ENCODE results near the gene NETO2. TPM values are rescaled to one million over a fixed set of nuclear protein-coding genes. Genes with fewer than 3 reads are reported as not detected.

The NETO2 gene
- total and polyA plus RNA-seq, 9 of the 15 experiments (the other 6 are each of a cell fraction or from before 2014, with no cell fraction given): 4.1 to 37.0 (median 22.2) TPM

DNA sequence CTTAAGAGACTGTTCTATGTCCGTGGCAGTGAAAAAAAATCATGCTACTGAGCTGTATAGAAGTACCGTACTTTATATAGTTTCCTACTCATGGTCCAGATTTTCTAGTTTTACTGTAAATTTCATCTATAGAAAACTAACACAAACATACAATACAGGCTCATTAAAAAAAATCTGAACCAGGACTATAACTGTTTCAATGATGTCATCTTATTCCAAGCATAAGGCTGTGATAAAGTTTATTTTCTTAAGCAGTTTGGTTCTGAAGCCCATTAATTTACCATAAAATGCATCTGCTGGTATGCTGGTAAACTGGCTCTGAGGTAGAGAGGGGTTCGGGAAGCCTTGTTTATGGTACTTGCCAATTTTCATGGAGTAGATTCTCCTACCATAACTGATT, 16.7 kb upstream of the NETO2 start (continued):
- TF ChIP-seq, protein P1, sequence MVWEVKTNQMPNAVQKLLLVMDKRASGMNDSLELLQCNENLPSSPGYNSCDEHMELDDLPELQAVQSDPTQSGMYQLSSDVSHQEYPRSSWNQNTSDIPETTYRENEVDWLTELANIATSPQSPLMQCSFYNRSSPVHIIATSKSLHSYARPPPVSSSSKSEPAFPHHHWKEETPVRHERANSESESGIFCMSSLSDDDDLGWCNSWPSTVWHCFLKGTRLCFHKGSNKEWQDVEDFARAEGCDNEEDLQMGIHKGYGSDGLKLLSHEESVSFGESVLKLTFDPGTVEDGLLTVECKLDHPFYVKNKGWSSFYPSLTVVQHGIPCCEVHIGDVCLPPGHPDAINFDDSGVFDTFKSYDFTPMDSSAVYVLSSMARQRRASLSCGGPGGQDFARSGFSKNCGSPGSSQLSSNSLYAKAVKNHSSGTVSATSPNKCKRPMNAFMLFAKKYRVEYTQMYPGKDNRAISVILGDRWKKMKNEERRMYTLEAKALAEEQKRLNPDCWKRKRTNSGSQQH (CRISPR knock-in tag; IDR thresholded peaks at IDR 0.05): no peak
- TF ChIP-seq ZNF444 (CRISPR knock-in tag; IDR thresholded peaks at IDR 0.05): no peak
- TF ChIP-seq TGIF2 (CRISPR knock-in tag; IDR thresholded peaks at IDR 0.05): no peak
- no peak for TF ChIP-seq HLTF (IDR thresholded peaks at IDR 0.05)
- no peak for TF ChIP-seq TAF1 (IDR thresholded peaks at IDR 0.05; ENCODE audit: control insufficient read depth, extremely low read depth, insufficient read depth, low read length, severe bottlenecking)
- no peak for TF ChIP-seq SMC3 (conservative IDR thresholded peaks at IDR 0.05; ENCODE audit: insufficient read depth, low read depth, low read length)

DNA sequence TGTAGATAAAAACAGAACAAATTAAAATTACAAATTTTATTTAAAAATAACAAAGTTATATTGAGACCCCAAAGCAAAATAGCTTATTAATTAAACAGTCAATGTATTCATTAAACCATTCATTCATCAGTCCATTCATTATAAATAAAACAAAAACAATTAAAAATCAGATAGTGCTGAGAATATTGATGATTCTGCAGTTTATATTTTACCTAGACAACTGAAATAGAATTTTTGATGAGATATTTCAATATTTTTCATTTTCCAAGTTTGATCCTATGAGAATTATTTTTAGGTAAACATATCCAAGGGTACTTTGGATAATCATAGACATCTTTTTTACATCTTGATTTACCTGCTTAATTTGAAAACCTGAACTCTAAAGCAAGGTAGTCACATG, 15.2 kb upstream of the NETO2 start:
- CTCF ChIA-PET (ENCODE audit: low intra/inter-chr PET ratio): no interaction called here
- in situ Hi-C loops (cut with MboI): no loop called here

More for the DNA sequence above, 15.2 kb upstream of the NETO2 start:
- FAIRE-seq (no peak), ATAC-seq (no peak), DNase-seq (ENCODE audit: extremely low read depth in 1 of 4, low spot score in 3 of 4) (no peak)
- TF ChIP-seq, protein P2, sequence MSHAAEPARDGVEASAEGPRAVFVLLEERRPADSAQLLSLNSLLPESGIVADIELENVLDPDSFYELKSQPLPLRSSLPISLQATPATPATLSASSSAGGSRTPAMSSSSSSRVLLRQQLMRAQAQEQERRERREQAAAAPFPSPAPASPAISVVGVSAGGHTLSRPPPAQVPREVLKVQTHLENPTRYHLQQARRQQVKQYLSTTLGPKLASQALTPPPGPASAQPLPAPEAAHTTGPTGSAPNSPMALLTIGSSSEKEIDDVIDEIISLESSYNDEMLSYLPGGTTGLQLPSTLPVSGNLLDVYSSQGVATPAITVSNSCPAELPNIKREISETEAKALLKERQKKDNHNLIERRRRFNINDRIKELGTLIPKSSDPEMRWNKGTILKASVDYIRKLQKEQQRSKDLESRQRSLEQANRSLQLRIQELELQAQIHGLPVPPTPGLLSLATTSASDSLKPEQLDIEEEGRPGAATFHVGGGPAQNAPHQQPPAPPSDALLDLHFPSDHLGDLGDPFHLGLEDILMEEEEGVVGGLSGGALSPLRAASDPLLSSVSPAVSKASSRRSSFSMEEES (CRISPR knock-in tag; IDR thresholded peaks at IDR 0.05): peak; percentile 52; the same call in 1 of the 2 replicates
- TF ChIP-seq ARID1B (IDR thresholded peaks at IDR 0.05) (no peak), MAFG (tag; conservative IDR thresholded peaks at IDR 0.05) (peak; percentile 45), MAFF (IDR thresholded peaks at IDR 0.05; ENCODE audit: low read length) (peak; percentile 55; the same call in 1 of the 2 replicates), C11orf30 (IDR thresholded peaks at IDR 0.05; ENCODE audit: low read depth) (peak; percentile 79), SMARCE1 (IDR thresholded peaks at IDR 0.05) (no peak), MAFK (IDR thresholded peaks at IDR 0.05; ENCODE audit: low read length) (peak; percentile 27; the same call in 1 of the 2 replicates), ZNF316 (IDR thresholded peaks at IDR 0.05) (peak; percentile 91)
- TF ChIP-seq, protein P3, sequence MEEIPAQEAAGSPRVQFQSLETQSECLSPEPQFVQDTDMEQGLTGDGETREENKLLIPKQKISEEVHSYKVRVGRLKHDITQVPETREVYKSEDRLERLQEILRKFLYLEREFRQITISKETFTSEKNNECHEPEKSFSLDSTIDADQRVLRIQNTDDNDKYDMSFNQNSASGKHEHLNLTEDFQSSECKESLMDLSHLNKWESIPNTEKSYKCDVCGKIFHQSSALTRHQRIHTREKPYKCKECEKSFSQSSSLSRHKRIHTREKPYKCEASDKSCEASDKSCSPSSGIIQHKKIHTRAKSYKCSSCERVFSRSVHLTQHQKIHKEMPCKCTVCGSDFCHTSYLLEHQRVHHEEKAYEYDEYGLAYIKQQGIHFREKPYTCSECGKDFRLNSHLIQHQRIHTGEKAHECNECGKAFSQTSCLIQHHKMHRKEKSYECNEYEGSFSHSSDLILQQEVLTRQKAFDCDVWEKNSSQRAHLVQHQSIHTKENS (CRISPR knock-in tag; IDR thresholded peaks at IDR 0.05): no peak
- H3K4me1 ChIP-seq (replicated peaks in 1 of 2; ENCODE audit: control insufficient read depth in 2 of 2, insufficient read depth in 2 of 2, low read length in 2 of 2): no peaks in the 10 kb centered on the region
- no peak overlapping the region for H2AFZ ChIP-seq (ENCODE audit: low read depth, low read length)
- H3K79me2 ChIP-seq (ENCODE audit: control insufficient read depth, insufficient read depth, low read length): no peaks in the 10 kb centered on the region
- no peaks in the 10 kb centered on the region for H3K9me3 ChIP-seq (replicated peaks; ENCODE audit: control insufficient read depth, insufficient read depth, low read depth, low read length)
- H3K36me3 ChIP-seq (ENCODE audit: control insufficient read depth, insufficient read depth, low read length): peaks cover 36% of the 10 kb centered on the region
- H3K4me3 ChIP-seq: no peak overlapping the region
- POLR2A ChIA-PET: no interaction called here
- no peaks in the 10 kb centered on the region for H3K27me3 ChIP-seq (ENCODE audit: control insufficient read depth in 2 of 2, insufficient read depth in 2 of 2, low read length in 2 of 2)
- no peak overlapping the region for H3K4me2 ChIP-seq (ENCODE audit: insufficient read depth, low read length)
- no peaks in the 10 kb centered on the region for H3K9me1 ChIP-seq (ENCODE audit: control insufficient read depth, insufficient read depth, low read length)
- no peak overlapping the region for H3K27ac ChIP-seq (ENCODE audit: extremely low read depth, low read depth, low read length)
- intact Hi-C loops (cut with micrococcal nuclease): no loop called here
- no TSS peak for BruUV-seq (replicated peaks)
- H3K9ac ChIP-seq (ENCODE audit: insufficient read depth in 1 of 2, low read depth in 2 of 2, low read length in 2 of 2): no peak overlapping the region
- no peaks in the 10 kb centered on the region for H4K20me1 ChIP-seq (replicated peaks; ENCODE audit: control insufficient read depth, insufficient read depth, low read length)
